ENCODE data around the gene AGAP1.

GRCh38 chr2:235685024-235685721, 191.3 kb downstream of the AGAP1 start:
- TF ChIP-seq CTCF (IDR thresholded peaks at IDR 0.05; ENCODE audit: extremely low read depth in 1 of 2, insufficient read depth in 1 of 2, low read depth in 1 of 2, low read length in 2 of 2) (no peak), EZH2 (IDR thresholded peaks at IDR 0.05; ENCODE audit: borderline replicate concordance, low read depth, low read length, severe bottlenecking) (no peak), POLR2AphosphoS5 (IDR thresholded peaks at IDR 0.05; ENCODE audit: insufficient read depth, low read depth, low read length) (no peak), POLR2A (IDR thresholded peaks at IDR 0.05; ENCODE audit: low read depth, low read length) (no peak), GATA2 (IDR thresholded peaks at IDR 0.05; ENCODE audit: insufficient read depth, insufficient read length, low read depth, low read length) (no peak), MYC (IDR thresholded peaks at IDR 0.05; ENCODE audit: low read depth, low read length) (no peak), JUN (IDR thresholded peaks at IDR 0.05; ENCODE audit: borderline replicate concordance, insufficient read depth, insufficient read length, low read depth) (no peak)
- TF ChIP-seq, protein P1, sequence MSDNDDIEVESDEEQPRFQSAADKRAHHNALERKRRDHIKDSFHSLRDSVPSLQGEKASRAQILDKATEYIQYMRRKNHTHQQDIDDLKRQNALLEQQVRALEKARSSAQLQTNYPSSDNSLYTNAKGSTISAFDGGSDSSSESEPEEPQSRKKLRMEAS (IDR thresholded peaks at IDR 0.05; ENCODE audit: insufficient read depth, insufficient read length), result no peak

Measured in endothelial cell of umbilical vein (primary cell).